Peyer's patch (tissue), 4 donors: ENCODE measurements around the gene CDH1.

Experiments used
- POLR2A ChIP-seq, 2 donors: fragments of 450-650 bp; IDR thresholded peaks; one replicate each; pipeline ENCODE4 v1.5.1; 2017; ENCODE audit warnings: antibody characterized with exemption in 2 of 2, mild to moderate bottlenecking in 2 of 2, moderate library complexity in 2 of 2
- TF ChIP-seq, protein P1 (sequence below), 6 experiments: fragments of 450-650 bp in 4 of 6; fragments of 200-600 bp in 2 of 6; sonication (generic) in 1 of 6; IDR thresholded peaks; one replicate each; pipeline ENCODE4 v1.5.1; 2017 to 2019; ENCODE audit warnings: antibody characterized with exemption in 6 of 6, mild to moderate bottlenecking in 3 of 6, moderate library complexity in 1 of 6

DNA sequence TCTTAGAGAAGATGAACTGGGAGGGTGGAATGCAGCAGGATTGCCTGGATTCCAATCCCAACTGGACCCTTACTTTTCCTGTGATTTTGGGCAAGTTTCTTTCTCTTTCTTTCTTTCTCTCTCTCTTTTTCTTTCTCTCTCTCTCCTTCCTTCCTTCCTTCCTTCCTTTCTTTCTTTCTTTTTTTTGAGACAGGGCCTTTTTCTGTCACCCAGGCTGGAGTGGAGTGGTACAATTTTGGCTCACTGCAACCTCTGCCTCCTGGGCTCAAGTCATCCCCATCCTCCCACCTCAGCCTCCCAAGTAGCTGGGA, 20.5 kb downstream of the CDH1 start:
- TF ChIP-seq, protein P1, sequence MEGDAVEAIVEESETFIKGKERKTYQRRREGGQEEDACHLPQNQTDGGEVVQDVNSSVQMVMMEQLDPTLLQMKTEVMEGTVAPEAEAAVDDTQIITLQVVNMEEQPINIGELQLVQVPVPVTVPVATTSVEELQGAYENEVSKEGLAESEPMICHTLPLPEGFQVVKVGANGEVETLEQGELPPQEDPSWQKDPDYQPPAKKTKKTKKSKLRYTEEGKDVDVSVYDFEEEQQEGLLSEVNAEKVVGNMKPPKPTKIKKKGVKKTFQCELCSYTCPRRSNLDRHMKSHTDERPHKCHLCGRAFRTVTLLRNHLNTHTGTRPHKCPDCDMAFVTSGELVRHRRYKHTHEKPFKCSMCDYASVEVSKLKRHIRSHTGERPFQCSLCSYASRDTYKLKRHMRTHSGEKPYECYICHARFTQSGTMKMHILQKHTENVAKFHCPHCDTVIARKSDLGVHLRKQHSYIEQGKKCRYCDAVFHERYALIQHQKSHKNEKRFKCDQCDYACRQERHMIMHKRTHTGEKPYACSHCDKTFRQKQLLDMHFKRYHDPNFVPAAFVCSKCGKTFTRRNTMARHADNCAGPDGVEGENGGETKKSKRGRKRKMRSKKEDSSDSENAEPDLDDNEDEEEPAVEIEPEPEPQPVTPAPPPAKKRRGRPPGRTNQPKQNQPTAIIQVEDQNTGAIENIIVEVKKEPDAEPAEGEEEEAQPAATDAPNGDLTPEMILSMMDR (IDR thresholded peaks at IDR 0.05): no peak
- TF ChIP-seq POLR2A (IDR thresholded peaks at IDR 0.05): no peak
